ENCODE measurements around the gene FAM181A.

Gene FAM181A

DNA sequence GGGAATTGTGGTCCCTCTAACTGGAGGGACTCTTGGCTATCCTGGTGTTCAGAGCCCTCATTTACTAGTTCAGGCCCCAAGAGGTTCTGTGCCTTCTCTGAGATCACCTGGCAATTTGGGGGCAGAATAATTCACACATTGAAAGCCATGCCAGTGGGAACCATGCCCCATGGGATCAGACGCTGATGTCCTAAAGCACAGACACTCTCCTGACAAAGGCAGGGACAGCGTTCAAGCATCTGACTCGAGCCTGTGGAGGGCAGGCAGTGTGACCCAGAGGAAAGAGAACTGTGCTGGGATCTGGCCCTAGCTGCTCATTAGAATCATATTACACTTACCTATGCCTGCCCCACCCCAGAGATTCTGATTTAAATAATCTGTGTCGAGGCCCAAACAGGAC is 51.6 kb downstream of the FAM181A start:
- DNase-seq (ENCODE audit: low read depth) = no peak
